Measurements from ENCODE around the gene STX11.
"Not testable (repeated sequence)": the region's sequence is repeated elsewhere in the genome, so short reads cannot be mapped to it uniquely, and the experiment has no call there.

STX11 gene

GRCh38 chr6:144174006-144174405, 23.7 kb downstream of the STX11 start:
- no peak for DNase-seq (ENCODE audit: low read depth in 2 of 3, low spot score in 2 of 3)

- no peak for DNase-seq (ENCODE audit: low read depth in 2 of 3, low spot score in 2 of 3)
Observed at GRCh38 chr6:144176043-144176442, 25.7 kb downstream of the STX11 start.

GRCh38 chr6:144177726-144178125, 27.4 kb downstream of the STX11 start:
- no peak for DNase-seq (ENCODE audit: low read depth in 2 of 3, low spot score in 2 of 3)

GRCh38 chr6:144178323-144178722, 28.0 kb downstream of the STX11 start:
- DNase-seq (ENCODE audit: low read depth in 2 of 3, low spot score in 2 of 3) = no peak

- no peak for DNase-seq (ENCODE audit: low read depth in 2 of 3, low spot score in 2 of 3)
Observed at GRCh38 chr6:144179237-144179636, 28.9 kb downstream of the STX11 start.

GRCh38 chr6:144179828-144180227, 29.5 kb downstream of the STX11 start:
- DNase-seq (ENCODE audit: low read depth in 2 of 3, low spot score in 2 of 3) = no peak

- DNase-seq (ENCODE audit: low read depth in 2 of 3, low spot score in 2 of 3) = not testable (repeated sequence)
Observed at GRCh38 chr6:144180354-144180753, 30.0 kb downstream of the STX11 start.

- no peak for DNase-seq (ENCODE audit: low read depth in 2 of 3, low spot score in 2 of 3)
Observed at GRCh38 chr6:144181639-144182038, 31.3 kb downstream of the STX11 start.

GRCh38 chr6:144184186-144184585, 33.9 kb downstream of the STX11 start:
- not testable (repeated sequence) for DNase-seq (ENCODE audit: low read depth in 2 of 3, low spot score in 2 of 3)

- DNase-seq (ENCODE audit: low read depth in 2 of 3, low spot score in 2 of 3) = no peak
Observed at GRCh38 chr6:144185133-144185836, 35.0 kb downstream of the STX11 start.

- no peak for DNase-seq (ENCODE audit: low read depth in 2 of 3, low spot score in 2 of 3)
Observed at GRCh38 chr6:144186817-144187625, 36.7 kb downstream of the STX11 start.

- DNase-seq (ENCODE audit: low read depth in 2 of 3, low spot score in 2 of 3) = no peak
Observed at GRCh38 chr6:144189351-144189750, 39.0 kb downstream of the STX11 start.

GRCh38 chr6:144190080-144190479, 39.8 kb downstream of the STX11 start:
- no peak for DNase-seq (ENCODE audit: low read depth in 2 of 3, low spot score in 2 of 3)

GRCh38 chr6:144190593-144190992, 40.3 kb downstream of the STX11 start:
- no peak for DNase-seq (ENCODE audit: low read depth in 2 of 3, low spot score in 2 of 3)

- no peak for DNase-seq (ENCODE audit: low read depth in 2 of 3, low spot score in 2 of 3)
Observed at GRCh38 chr6:144193181-144193580, 42.9 kb downstream of the STX11 start.

GRCh38 chr6:144194293-144194810, 44.0 kb downstream of the STX11 start:
- no peak for DNase-seq (ENCODE audit: low read depth in 2 of 3, low spot score in 2 of 3)

- DNase-seq (ENCODE audit: low read depth in 2 of 3, low spot score in 2 of 3) = no peak
Observed at GRCh38 chr6:144195671-144196270, 45.5 kb downstream of the STX11 start.

GRCh38 chr6:144197919-144198318, 47.6 kb downstream of the STX11 start:
- no peak for DNase-seq (ENCODE audit: low read depth in 2 of 3, low spot score in 2 of 3)

GRCh38 chr6:144202879-144203468, 52.7 kb downstream of the STX11 start:
- DNase-seq (ENCODE audit: low read depth in 2 of 3, low spot score in 2 of 3) = no peak

- DNase-seq (ENCODE audit: low read depth in 2 of 3, low spot score in 2 of 3) = no peak
Observed at GRCh38 chr6:144211160-144211559, 60.8 kb downstream of the STX11 start.

- DNase-seq (ENCODE audit: low read depth in 2 of 3, low spot score in 2 of 3) = no peak
Observed at GRCh38 chr6:144213315-144213714, 63.0 kb downstream of the STX11 start.
